Activated B cell treated with CpG ODN at 0.5 μM for 24 hours (primary cell): Measurements from ENCODE around the gene SPI1. TPM values are rescaled to one million over a fixed set of nuclear protein-coding genes. Genes with fewer than 3 reads are reported as not detected.

Experiments
- ATAC-seq: fragments of 200-7000 bp; cut with Tn5 transposase; one replicate; pipeline ENCODE4 v1.10.0; 2021; ENCODE audit warnings: low read depth, mild to moderate bottlenecking, moderate library complexity
- CTCF ChIA-PET: fragments of 350-600 bp; sonication (Branson Sonifier 250); formaldehyde crosslinking; loops from one replicate; lab custom pipeline; 2021; ENCODE audit warnings: antibody characterized with exemption; lab: Charles Lee
- POLR2A ChIA-PET: fragments of 350-600 bp; sonication (Branson Sonifier 250); formaldehyde crosslinking; loops from one replicate; lab custom pipeline; 2021; ENCODE audit warnings: antibody characterized with exemption; lab: Charles Lee
- DNase-seq: peaks from one replicate; pipeline ENCODE4 v3.0.0; 2022
- H3K27ac Mint-ChIP-seq: one replicate; pipeline ENCODE4 v1.8.0; 2020; ENCODE audit warnings: mixed read lengths
- H3K27me3 Mint-ChIP-seq: one replicate; pipeline ENCODE4 v1.8.0; 2021; ENCODE audit warnings: mixed read lengths
- H3K36me3 Mint-ChIP-seq: one replicate; pipeline ENCODE4 v1.8.0; 2021; ENCODE audit warnings: low read depth, mixed read lengths
- H3K4me1 Mint-ChIP-seq: one replicate; pipeline ENCODE4 v1.8.0; 2021; ENCODE audit warnings: mixed read lengths
- H3K4me3 Mint-ChIP-seq: one replicate; pipeline ENCODE4 v1.8.0; 2020; ENCODE audit warnings: mild to moderate bottlenecking, mixed read lengths
- H3K9me3 Mint-ChIP-seq: one replicate; pipeline ENCODE4 v1.8.0; 2020; ENCODE audit warnings: mixed read lengths
- CTCF ChIP-seq: fragments of 200-600 bp; IDR thresholded peaks from one replicate; pipeline ENCODE4 v1.8.0; 2022; ENCODE audit warnings: antibody characterized with exemption, mild to moderate bottlenecking
- intact Hi-C: fragments of 100-400 bp; cut with micrococcal nuclease; formaldehyde crosslinking; loops from one replicate; pipeline ENCODE4 v1.15.1; 2024
- total RNA-seq: library from RNA; stranded (reverse); gene quantifications from 2 replicates; pipeline ENCODE4 v1.2.3, GENCODE V29; 2022

Gene SPI1
- total RNA-seq, 1 donor from 2014 or later = 68.8 TPM

- intact Hi-C loops = loop anchor here (5.0 kb wide), 1 partner anchor 177 kb away; the partner anchor contains the start of gene CELF1
- H3K9me3 Mint-ChIP-seq = no peaks in the 10 kb centered on the region
- DNase-seq (no peak), ATAC-seq (no peak)
- ChIA-PET CTCF (interaction anchor here (2.0 to 4.1 kb wide), 3 partner anchors 17 to 35 kb away, joined by 41 to 67 read pairs (median 43); partner anchors contain the start of gene SLC39A13), POLR2A (interaction anchor here (2.1 kb wide), 1 partner anchor 24 kb away, joined by 18 read pairs; no protein-coding TSS in a partner anchor)
- H3K27ac Mint-ChIP-seq = no peak overlapping the region
- no peaks in the 10 kb centered on the region for H3K27me3 Mint-ChIP-seq
- H3K36me3 Mint-ChIP-seq = peaks cover 55% of the 10 kb centered on the region
- peak overlapping the region; percentile 94 for H3K4me3 Mint-ChIP-seq
- peaks cover 48% of the 10 kb centered on the region for H3K4me1 Mint-ChIP-seq
- no peak for TF ChIP-seq CTCF
Observed at GRCh38 chr11:47375546-47376085, 2.7 kb downstream of the SPI1 start.

GRCh38 chr11:47375020-47375419, 3.3 kb downstream of the SPI1 start:
- Mint-ChIP-seq H3K9me3 (no peaks in the 10 kb centered on the region), H3K4me3 (peak overlapping the region; percentile 50), H3K4me1 (peaks cover 47% of the 10 kb centered on the region), H3K27me3 (no peaks in the 10 kb centered on the region), H3K36me3 (peaks cover 56% of the 10 kb centered on the region), H3K27ac (peak overlapping the region; percentile 70)
- intact Hi-C loops = loop anchor here (5.0 kb wide), 1 partner anchor 177 kb away; the partner anchor contains the start of gene CELF1
- no peak for DNase-seq
- ChIA-PET POLR2A (interaction anchor here (1.2 to 2.1 kb wide), 2 partner anchors 25 to 51 kb away, joined by 6 to 18 read pairs; partner anchors contain the start of gene PSMC3), CTCF (interaction anchor here (2.0 to 4.1 kb wide), 4 partner anchors 18 to 36 kb away, joined by 22 to 67 read pairs (median 42); partner anchors contain the start of gene SLC39A13)
- no peak for TF ChIP-seq CTCF
- ATAC-seq = no peak

- TF ChIP-seq CTCF = no peak
- POLR2A ChIA-PET = interaction anchor here (0.6 to 2.5 kb wide), 9 partner anchors 17 to 51 kb away, joined by 3 to 18 read pairs (median 6); partner anchors contain the start of gene PSMC3
- Mint-ChIP-seq H3K9me3 (no peaks in the 10 kb centered on the region), H3K36me3 (peaks cover 60% of the 10 kb centered on the region), H3K4me3 (no peak overlapping the region), H3K27ac (peak overlapping the region; percentile 70), H3K27me3 (no peaks in the 10 kb centered on the region), H3K4me1 (peaks cover 49% of the 10 kb centered on the region)
- ATAC-seq (no peak), DNase-seq (no peak)
- CTCF ChIA-PET = interaction anchor here (0.6 to 4.1 kb wide), 17 partner anchors 10 to 180 kb away, joined by 3 to 67 read pairs (median 7); partner anchors contain the start of genes PSMC3 and SLC39A13
- intact Hi-C loops = loop anchor here (1.0 to 5.0 kb wide), 6 partner anchors 26 to 479 kb away; partner anchors contain the start of genes CELF1 and SLC39A13
Observed at GRCh38 chr11:47374720-47375019, 3.7 kb downstream of the SPI1 start.

GRCh38 chr11:47373876-47374719, 4.2 kb downstream of the SPI1 start:
- no peak overlapping the region for H3K4me3 Mint-ChIP-seq
- no peaks in the 10 kb centered on the region for H3K27me3 Mint-ChIP-seq
- CTCF ChIA-PET = interaction anchor here (0.6 to 4.1 kb wide), 19 partner anchors 9 to 181 kb away, joined by 3 to 67 read pairs (median 6); partner anchors contain the start of genes PSMC3 and SLC39A13
- DNase-seq (peak; percentile 81), ATAC-seq (no peak)
- H3K36me3 Mint-ChIP-seq = peaks cover 65% of the 10 kb centered on the region
- TF ChIP-seq CTCF = peak; percentile 83
- H3K4me1 Mint-ChIP-seq = peaks cover 54% of the 10 kb centered on the region
- peak overlapping the region; percentile 70 for H3K27ac Mint-ChIP-seq
- H3K9me3 Mint-ChIP-seq = no peaks in the 10 kb centered on the region
- POLR2A ChIA-PET = interaction anchor here (0.6 to 2.5 kb wide), 10 partner anchors 18 to 103 kb away, joined by 3 to 18 read pairs (median 6); partner anchors contain the start of gene PSMC3
- intact Hi-C loops = loop anchor here (1.0 kb wide), 5 partner anchors 26 to 479 kb away; partner anchors contain the start of gene SLC39A13
